Measurements from ENCODE around the gene RHOG. TPM values are rescaled to one million over a fixed set of nuclear protein-coding genes. Genes with fewer than 3 reads are reported as not detected.
A peak's percentile ranks its signal among the peaks of the same experiment; 100 is the strongest.

RHOG gene
- total and polyA plus RNA-seq, 9 of the 15 experiments (the other 6 are each of a cell fraction or from before 2014, with no cell fraction given) = 22.6 to 162 (median 80.3) TPM

DNA sequence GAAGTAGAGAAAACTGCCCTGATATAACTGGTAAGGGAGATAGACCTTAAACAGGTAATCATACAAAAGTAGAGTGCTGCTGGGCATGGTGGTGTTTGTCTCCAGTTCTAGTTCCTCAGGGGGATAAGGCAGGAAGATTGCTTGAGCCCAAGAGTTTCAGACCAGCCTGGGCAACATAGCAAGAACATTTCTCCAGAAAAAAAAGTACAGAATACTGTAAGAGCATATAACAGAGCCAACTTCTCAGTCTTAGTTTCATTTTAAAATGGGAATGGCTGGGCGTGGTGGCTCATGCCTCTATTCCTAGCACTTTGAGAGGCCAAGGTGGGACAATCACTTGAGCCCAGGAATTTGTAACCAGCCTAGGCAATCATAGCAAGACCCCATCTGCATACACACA, 4.5 kb upstream of the RHOG start:
- H3K9me3 ChIP-seq (replicated peaks; ENCODE audit: control insufficient read depth, insufficient read depth, low read depth, low read length) = no peaks in the 10 kb centered on the region
- intact Hi-C loops (cut with micrococcal nuclease) (no loop called here), in situ Hi-C loops (cut with MboI) (loop anchor here (5.0 kb wide), 1 partner anchor 227 kb away; no protein-coding TSS in a partner anchor)
- CTCF ChIA-PET (ENCODE audit: low intra/inter-chr PET ratio) = no interaction called here
- H3K79me2 ChIP-seq (ENCODE audit: control insufficient read depth, insufficient read depth, low read length) = peaks cover 9% of the 10 kb centered on the region
- POLR2A ChIA-PET = interaction anchor here (2.5 kb wide), 1 partner anchor 10 kb away, joined by 8 read pairs; no protein-coding TSS in a partner anchor
- FAIRE-seq (no peak), ATAC-seq (no peak), DNase-seq (ENCODE audit: extremely low read depth in 1 of 4, low spot score in 3 of 4) (no peak)
- TF ChIP-seq, protein P1, sequence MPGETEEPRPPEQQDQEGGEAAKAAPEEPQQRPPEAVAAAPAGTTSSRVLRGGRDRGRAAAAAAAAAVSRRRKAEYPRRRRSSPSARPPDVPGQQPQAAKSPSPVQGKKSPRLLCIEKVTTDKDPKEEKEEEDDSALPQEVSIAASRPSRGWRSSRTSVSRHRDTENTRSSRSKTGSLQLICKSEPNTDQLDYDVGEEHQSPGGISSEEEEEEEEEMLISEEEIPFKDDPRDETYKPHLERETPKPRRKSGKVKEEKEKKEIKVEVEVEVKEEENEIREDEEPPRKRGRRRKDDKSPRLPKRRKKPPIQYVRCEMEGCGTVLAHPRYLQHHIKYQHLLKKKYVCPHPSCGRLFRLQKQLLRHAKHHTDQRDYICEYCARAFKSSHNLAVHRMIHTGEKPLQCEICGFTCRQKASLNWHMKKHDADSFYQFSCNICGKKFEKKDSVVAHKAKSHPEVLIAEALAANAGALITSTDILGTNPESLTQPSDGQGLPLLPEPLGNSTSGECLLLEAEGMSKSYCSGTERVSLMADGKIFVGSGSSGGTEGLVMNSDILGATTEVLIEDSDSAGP (CRISPR knock-in tag; IDR thresholded peaks at IDR 0.05) = no peak
- no peak for TF ChIP-seq TFAM (CRISPR knock-in tag; conservative IDR thresholded peaks at IDR 0.05)
- TF ChIP-seq, protein P2, sequence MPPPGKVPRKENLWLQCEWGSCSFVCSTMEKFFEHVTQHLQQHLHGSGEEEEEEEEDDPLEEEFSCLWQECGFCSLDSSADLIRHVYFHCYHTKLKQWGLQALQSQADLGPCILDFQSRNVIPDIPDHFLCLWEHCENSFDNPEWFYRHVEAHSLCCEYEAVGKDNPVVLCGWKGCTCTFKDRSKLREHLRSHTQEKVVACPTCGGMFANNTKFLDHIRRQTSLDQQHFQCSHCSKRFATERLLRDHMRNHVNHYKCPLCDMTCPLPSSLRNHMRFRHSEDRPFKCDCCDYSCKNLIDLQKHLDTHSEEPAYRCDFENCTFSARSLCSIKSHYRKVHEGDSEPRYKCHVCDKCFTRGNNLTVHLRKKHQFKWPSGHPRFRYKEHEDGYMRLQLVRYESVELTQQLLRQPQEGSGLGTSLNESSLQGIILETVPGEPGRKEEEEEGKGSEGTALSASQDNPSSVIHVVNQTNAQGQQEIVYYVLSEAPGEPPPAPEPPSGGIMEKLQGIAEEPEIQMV (tag; conservative IDR thresholded peaks at IDR 0.05; ENCODE audit: low read depth) = no peak
- TF ChIP-seq MTA2 (IDR thresholded peaks at IDR 0.05; ENCODE audit: low read depth) = no peak
- TF ChIP-seq, protein P3, sequence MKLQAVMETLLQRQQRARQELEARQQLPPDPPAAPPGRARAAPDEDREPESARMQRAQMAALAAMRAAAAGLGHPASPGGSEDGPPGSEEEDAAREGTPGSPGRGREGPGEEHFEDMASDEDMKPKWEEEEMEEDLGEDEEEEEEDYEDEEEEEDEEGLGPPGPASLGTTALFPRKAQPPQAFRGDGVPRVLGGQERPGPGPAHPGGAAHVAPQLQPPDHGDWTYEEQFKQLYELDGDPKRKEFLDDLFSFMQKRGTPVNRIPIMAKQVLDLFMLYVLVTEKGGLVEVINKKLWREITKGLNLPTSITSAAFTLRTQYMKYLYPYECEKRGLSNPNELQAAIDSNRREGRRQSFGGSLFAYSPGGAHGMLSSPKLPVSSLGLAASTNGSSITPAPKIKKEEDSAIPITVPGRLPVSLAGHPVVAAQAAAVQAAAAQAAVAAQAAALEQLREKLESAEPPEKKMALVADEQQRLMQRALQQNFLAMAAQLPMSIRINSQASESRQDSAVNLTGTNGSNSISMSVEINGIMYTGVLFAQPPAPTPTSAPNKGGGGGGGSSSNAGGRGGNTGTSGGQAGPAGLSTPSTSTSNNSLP (IDR thresholded peaks at IDR 0.05; ENCODE audit: borderline replicate concordance, low read depth, low read length) = no peak
- no peak for TF ChIP-seq FIP1L1 (IDR thresholded peaks at IDR 0.05; ENCODE audit: low read depth, low read length, poor library complexity, severe bottlenecking)
- TF ChIP-seq, protein P4, sequence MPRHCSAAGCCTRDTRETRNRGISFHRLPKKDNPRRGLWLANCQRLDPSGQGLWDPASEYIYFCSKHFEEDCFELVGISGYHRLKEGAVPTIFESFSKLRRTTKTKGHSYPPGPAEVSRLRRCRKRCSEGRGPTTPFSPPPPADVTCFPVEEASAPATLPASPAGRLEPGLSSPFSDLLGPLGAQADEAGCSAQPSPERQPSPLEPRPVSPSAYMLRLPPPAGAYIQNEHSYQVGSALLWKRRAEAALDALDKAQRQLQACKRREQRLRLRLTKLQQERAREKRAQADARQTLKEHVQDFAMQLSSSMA (CRISPR knock-in tag; IDR thresholded peaks at IDR 0.05) = no peak
- no peak for TF ChIP-seq POLR2AphosphoS5 (IDR thresholded peaks at IDR 0.05; ENCODE audit: control insufficient read depth, insufficient read depth, low read depth, low read length)
- 86% methylated on average over 1 of the region's 1 CpG for WGBS (ENCODE audit: insufficient coverage, low coverage, missing lambda C conversion rate)
- no peak overlapping the region for H3K4me2 ChIP-seq (ENCODE audit: insufficient read depth, low read length)
- no peaks in the 10 kb centered on the region for H3K9me1 ChIP-seq (ENCODE audit: control insufficient read depth, insufficient read depth, low read length)
- no peak overlapping the region for H3K27ac ChIP-seq (ENCODE audit: extremely low read depth, low read depth, low read length)
- H4K20me1 ChIP-seq (replicated peaks; ENCODE audit: control insufficient read depth, insufficient read depth, low read length) = no peaks in the 10 kb centered on the region
- no peak overlapping the region for H3K4me3 ChIP-seq
- 0 out of 2 replicates have a peak overlapping the region, but pooled peaks have one; percentile 52 for H2AFZ ChIP-seq (ENCODE audit: low read depth, low read length)
- no peaks in the 10 kb centered on the region for H3K36me3 ChIP-seq (ENCODE audit: control insufficient read depth, insufficient read depth, low read length)
- peaks cover 6 to 25% of the 10 kb centered on the region in 2 experiments for H3K4me1 ChIP-seq (replicated peaks in 1 of 2; ENCODE audit: control insufficient read depth in 2 of 2, insufficient read depth in 2 of 2, low read length in 2 of 2)
- no peak overlapping the region for H3K9ac ChIP-seq (ENCODE audit: insufficient read depth in 1 of 2, low read depth in 2 of 2, low read length in 2 of 2)
- H3K27me3 ChIP-seq (ENCODE audit: control insufficient read depth in 2 of 2, insufficient read depth in 2 of 2, low read length in 2 of 2) = no peaks in the 10 kb centered on the region
- no TSS peak for BruUV-seq (replicated peaks)

Measured in K562 (cell line).